WTC11 (cell line): ENCODE data around the gene MICAL3. TPM values are rescaled to one million over a fixed set of nuclear protein-coding genes. Genes with fewer than 3 reads are reported as not detected.
A peak's percentile ranks its signal among the peaks of the same experiment; 100 is the strongest.

Experiments used
- ATAC-seq: fragments of 200-7000 bp; cut with Tn5 transposase; 2 replicates; pipeline ENCODE4 v1.10.0; 2021; ENCODE audit warnings: mild to moderate bottlenecking, moderate library complexity
- CTCF ChIA-PET: fragments of 300-600 bp; sonication (Branson Sonifier 250); formaldehyde crosslinking; loops from one replicate; lab custom pipeline; 2021; ENCODE audit warnings: antibody characterized with exemption; lab: Charles Lee
- POLR2A ChIA-PET: fragments of 350-600 bp; sonication (Branson Sonifier 250); formaldehyde crosslinking; loops from one replicate; lab custom pipeline; 2021; ENCODE audit warnings: antibody characterized with exemption; lab: Charles Lee
- DNase-seq: peaks from one replicate; pipeline ENCODE4 v3.0.0; 2021; ENCODE audit warnings: low spot score
- H3K27ac Mint-ChIP-seq: 2 replicates; pipeline ENCODE4 v1.8.0; 2021; ENCODE audit warnings: mixed read lengths
- H3K27me3 Mint-ChIP-seq: 2 replicates; pipeline ENCODE4 v1.8.0; 2021; ENCODE audit warnings: low read depth, mild to moderate bottlenecking, moderate library complexity, mixed read lengths
- H3K36me3 Mint-ChIP-seq: 2 replicates; pipeline ENCODE4 v1.8.0; 2021; ENCODE audit warnings: mixed read lengths
- H3K4me1 Mint-ChIP-seq: 2 replicates; pipeline ENCODE4 v1.8.0; 2022; ENCODE audit warnings: mixed read lengths
- H3K4me3 Mint-ChIP-seq: 2 replicates; pipeline ENCODE4 v1.8.0; 2021; ENCODE audit warnings: mild to moderate bottlenecking, moderate library complexity, mixed read lengths
- H3K9me3 Mint-ChIP-seq: 2 replicates; pipeline ENCODE4 v1.8.0; 2021; ENCODE audit warnings: mixed read lengths
- ARID4B ChIP-seq: sonication (generic); formaldehyde crosslinking; IDR thresholded peaks from 2 replicates; pipeline ENCODE4 v1.8.0; 2023; ENCODE audit warnings: missing genetic modification reagents, mild to moderate bottlenecking, borderline replicate concordance
- ATF1 ChIP-seq: sonication (generic); formaldehyde crosslinking; IDR thresholded peaks from 2 replicates; pipeline ENCODE4 v1.8.1; 2023; ENCODE audit warnings: mild to moderate bottlenecking, moderate library complexity, missing genetic modification reagents
- CREM ChIP-seq: sonication (generic); formaldehyde crosslinking; IDR thresholded peaks from 2 replicates; pipeline ENCODE4 v1.8.1; 2022; ENCODE audit warnings: mild to moderate bottlenecking, missing genetic modification reagents, moderate library complexity
- ELF4 ChIP-seq: sonication (generic); formaldehyde crosslinking; IDR thresholded peaks from 2 replicates; pipeline ENCODE4 v1.8.1; 2022; ENCODE audit warnings: low read depth, mild to moderate bottlenecking, moderate library complexity, missing genetic modification reagents
- EMX1 ChIP-seq: fragments of 250-450 bp; sonication (Bioruptor Pico); IDR thresholded peaks from 2 replicates; pipeline ENCODE4 v1.8.0; 2021; ENCODE audit warnings: mild to moderate bottlenecking
- FOXP1 ChIP-seq: sonication (generic); formaldehyde crosslinking; IDR thresholded peaks from 2 replicates; pipeline ENCODE4 v1.8.0; 2022; ENCODE audit warnings: missing genetic modification reagents, mild to moderate bottlenecking, moderate library complexity, borderline replicate concordance
- GABPB1 ChIP-seq: sonication (generic); formaldehyde crosslinking; IDR thresholded peaks from 2 replicates; pipeline ENCODE4 v1.8.1; 2023; ENCODE audit warnings: mild to moderate bottlenecking, missing genetic modification reagents
- JAZF1 ChIP-seq: fragments of 250-450 bp; sonication (Bioruptor Pico); IDR thresholded peaks from 2 replicates; pipeline ENCODE4 v1.9.0; 2021; ENCODE audit warnings: moderate library complexity, mild to moderate bottlenecking, inconsistent platforms
- KAT7 ChIP-seq: sonication (generic); formaldehyde crosslinking; IDR thresholded peaks from 2 replicates; pipeline ENCODE4 v1.8.1; 2023; ENCODE audit warnings: missing genetic modification reagents, mild to moderate bottlenecking, borderline replicate concordance
- MYBL2 ChIP-seq: sonication (generic); formaldehyde crosslinking; IDR thresholded peaks from 2 replicates; pipeline ENCODE4 v1.8.1; 2023; ENCODE audit warnings: mild to moderate bottlenecking, moderate library complexity, missing genetic modification reagents
- NR1H2 ChIP-seq: sonication (generic); formaldehyde crosslinking; IDR thresholded peaks from 2 replicates; pipeline ENCODE4 v1.9.0; 2021; ENCODE audit warnings: mild to moderate bottlenecking, moderate library complexity, missing genetic modification reagents
- NR2C2 ChIP-seq: sonication (generic); formaldehyde crosslinking; IDR thresholded peaks from 2 replicates; pipeline ENCODE4 v1.8.0; 2022; ENCODE audit warnings: mild to moderate bottlenecking, missing genetic modification reagents
- TEAD4 ChIP-seq: sonication (generic); formaldehyde crosslinking; IDR thresholded peaks from 2 replicates; pipeline ENCODE4 v1.8.0; 2022; ENCODE audit warnings: mild to moderate bottlenecking, missing genetic modification reagents
- ZNF232 ChIP-seq: sonication (generic); formaldehyde crosslinking; IDR thresholded peaks from 2 replicates; pipeline ENCODE4 v1.8.0; 2022; ENCODE audit warnings: mild to moderate bottlenecking, missing genetic modification reagents
- ZNF396 ChIP-seq: fragments of 250-450 bp; sonication (Bioruptor Pico); IDR thresholded peaks from 2 replicates; pipeline ENCODE4 v1.8.0; 2021; ENCODE audit warnings: mild to moderate bottlenecking, moderate library complexity, borderline replicate concordance
- ZSCAN18 ChIP-seq: fragments of 250-450 bp; sonication (Bioruptor Pico); IDR thresholded peaks from 2 replicates; pipeline ENCODE4 v2.1.2; 2022; ENCODE audit warnings: mild to moderate bottlenecking, moderate library complexity
- total RNA-seq: library from RNA; stranded (reverse); gene quantifications from 3 replicates; pipeline ENCODE4 v1.2.3, GENCODE V29; 2021
- TF ChIP-seq, protein P1 (sequence below): sonication (generic); formaldehyde crosslinking; IDR thresholded peaks from 2 replicates; pipeline ENCODE4 v1.8.0; 2022; ENCODE audit warnings: mild to moderate bottlenecking, missing genetic modification reagents
- TF ChIP-seq, protein P2 (sequence below): sonication (generic); formaldehyde crosslinking; IDR thresholded peaks from 2 replicates; pipeline ENCODE4 v1.8.1; 2022; ENCODE audit warnings: mild to moderate bottlenecking, moderate library complexity, missing genetic modification reagents
- TF ChIP-seq, protein P3 (sequence below): sonication (generic); formaldehyde crosslinking; IDR thresholded peaks from 2 replicates; pipeline ENCODE4 v1.8.0; 2023; ENCODE audit warnings: missing genetic modification reagents
- TF ChIP-seq, protein P4 (sequence below): fragments of 200-600 bp; IDR thresholded peaks from 2 replicates; pipeline ENCODE4 v1.8.0; 2022; ENCODE audit warnings: antibody characterized with exemption

MICAL3 gene
- total RNA-seq, 1 experiment from 2014 or later = 41.2 TPM

DNA sequence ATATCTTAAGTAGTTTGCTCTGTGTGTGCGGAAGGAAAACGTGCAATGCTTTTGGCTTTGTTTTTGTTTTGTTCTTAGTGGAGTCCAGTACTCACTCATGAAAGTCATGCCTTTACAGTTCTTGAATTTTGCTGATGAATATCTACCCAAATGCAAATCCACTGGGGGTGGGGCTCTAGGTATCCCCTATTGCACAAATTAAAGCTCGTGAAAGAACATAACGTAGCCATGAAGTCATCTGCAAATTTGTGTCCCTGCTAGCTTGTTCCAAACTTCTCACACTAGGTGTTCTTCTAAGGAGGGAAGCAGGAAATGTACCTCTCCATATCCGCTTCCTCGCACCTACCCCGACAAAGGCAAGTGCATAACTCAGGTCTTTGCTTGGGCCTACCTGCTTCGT lies 118.9 kb downstream of the MICAL3 start:
- CTCF ChIA-PET = interaction anchor here (7.0 kb wide), 1 partner anchor 15 kb away, joined by 44 read pairs; no protein-coding TSS in a partner anchor

DNA sequence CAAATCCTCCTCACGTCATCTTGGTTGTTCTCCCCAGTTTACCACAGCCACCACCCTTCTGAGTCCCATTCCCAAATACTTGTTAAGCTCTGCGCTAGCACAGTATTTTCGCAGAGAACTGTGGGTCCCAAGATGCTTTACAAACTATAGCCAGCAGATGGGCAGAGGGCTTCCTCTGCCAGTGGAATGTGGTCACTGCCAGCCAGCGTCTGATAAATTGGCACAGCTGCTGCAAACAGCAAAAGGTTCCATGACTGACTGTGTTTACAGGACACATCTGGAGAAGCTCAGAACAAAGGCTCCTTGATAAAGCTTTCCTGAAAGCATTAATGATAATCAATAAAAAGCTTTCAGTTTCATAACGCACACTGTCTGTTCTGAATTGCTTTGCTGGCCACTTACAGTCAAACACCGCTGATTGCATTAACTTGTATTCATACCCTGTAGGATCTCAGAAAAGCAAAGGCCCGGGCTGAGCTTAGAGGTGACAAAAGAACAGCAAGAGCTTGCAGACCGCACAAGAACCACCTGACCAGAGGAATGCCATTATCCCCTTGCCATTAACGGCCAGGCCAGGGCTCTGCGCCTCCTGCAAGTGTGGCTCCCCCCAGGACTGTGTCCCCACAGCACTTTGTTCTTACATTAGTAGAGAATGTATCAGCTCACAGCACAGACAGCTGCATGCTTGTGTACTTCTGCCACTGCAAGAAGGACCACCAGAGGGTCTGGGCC lies 120.6 kb downstream of the MICAL3 start:
- POLR2A ChIA-PET = interaction anchor here (0.6 kb wide), 1 partner anchor 39 kb away, joined by 3 read pairs; no protein-coding TSS in a partner anchor
- H3K9me3 Mint-ChIP-seq = no peaks in the 10 kb centered on the region

More for the DNA sequence above, 118.9 kb downstream of the MICAL3 start:
- POLR2A ChIA-PET = no interaction called here
- no peak overlapping the region for H3K4me3 Mint-ChIP-seq
- H3K27ac Mint-ChIP-seq = no peak overlapping the region
- H3K9me3 Mint-ChIP-seq = no peaks in the 10 kb centered on the region
- H3K4me1 Mint-ChIP-seq = peaks cover 15% of the 10 kb centered on the region
- peaks cover 24% of the 10 kb centered on the region for H3K36me3 Mint-ChIP-seq
- ATAC-seq (no peak), DNase-seq (no peak)
- H3K27me3 Mint-ChIP-seq = no peaks in the 10 kb centered on the region
- no peak for TF ChIP-seq ZNF232 (CRISPR knock-in tag)
- TF ChIP-seq NR1H2 = no peak
- TF ChIP-seq TEAD4 (CRISPR knock-in tag) = no peak
- TF ChIP-seq, protein P1, sequence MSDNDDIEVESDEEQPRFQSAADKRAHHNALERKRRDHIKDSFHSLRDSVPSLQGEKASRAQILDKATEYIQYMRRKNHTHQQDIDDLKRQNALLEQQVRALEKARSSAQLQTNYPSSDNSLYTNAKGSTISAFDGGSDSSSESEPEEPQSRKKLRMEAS (CRISPR knock-in tag) = no peak
- no peak for TF ChIP-seq ELF4 (CRISPR knock-in tag)

GRCh38 chr22:17902960-17903359 lies 121.4 kb downstream of the MICAL3 start:
- peaks cover 30% of the 10 kb centered on the region for H3K36me3 Mint-ChIP-seq
- TF ChIP-seq MYBL2 (CRISPR knock-in tag) (no peak), ELF4 (CRISPR knock-in tag) (no peak), FOXP1 (CRISPR knock-in tag) (no peak), ARID4B (no peak), KAT7 (no peak)

More for the DNA sequence above, 120.6 kb downstream of the MICAL3 start:
- TF ChIP-seq TEAD4 (CRISPR knock-in tag) (no peak), GABPB1 (CRISPR knock-in tag) (no peak), EMX1 (CRISPR knock-in tag) (no peak), JAZF1 (CRISPR knock-in tag) (no peak), CREM (no peak), NR2C2 (CRISPR knock-in tag) (no peak), MYBL2 (CRISPR knock-in tag) (no peak), ATF1 (no peak), ZNF396 (no peak), ZSCAN18 (CRISPR knock-in tag) (no peak)
- TF ChIP-seq, protein P2, sequence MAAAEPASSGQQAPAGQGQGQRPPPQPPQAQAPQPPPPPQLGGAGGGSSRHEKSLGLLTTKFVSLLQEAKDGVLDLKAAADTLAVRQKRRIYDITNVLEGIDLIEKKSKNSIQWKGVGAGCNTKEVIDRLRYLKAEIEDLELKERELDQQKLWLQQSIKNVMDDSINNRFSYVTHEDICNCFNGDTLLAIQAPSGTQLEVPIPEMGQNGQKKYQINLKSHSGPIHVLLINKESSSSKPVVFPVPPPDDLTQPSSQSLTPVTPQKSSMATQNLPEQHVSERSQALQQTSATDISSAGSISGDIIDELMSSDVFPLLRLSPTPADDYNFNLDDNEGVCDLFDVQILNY (CRISPR knock-in tag) = no peak
- TF ChIP-seq, protein P3, sequence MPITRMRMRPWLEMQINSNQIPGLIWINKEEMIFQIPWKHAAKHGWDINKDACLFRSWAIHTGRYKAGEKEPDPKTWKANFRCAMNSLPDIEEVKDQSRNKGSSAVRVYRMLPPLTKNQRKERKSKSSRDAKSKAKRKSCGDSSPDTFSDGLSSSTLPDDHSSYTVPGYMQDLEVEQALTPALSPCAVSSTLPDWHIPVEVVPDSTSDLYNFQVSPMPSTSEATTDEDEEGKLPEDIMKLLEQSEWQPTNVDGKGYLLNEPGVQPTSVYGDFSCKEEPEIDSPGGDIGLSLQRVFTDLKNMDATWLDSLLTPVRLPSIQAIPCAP (CRISPR knock-in tag) = no peak
- TF ChIP-seq, protein P4, sequence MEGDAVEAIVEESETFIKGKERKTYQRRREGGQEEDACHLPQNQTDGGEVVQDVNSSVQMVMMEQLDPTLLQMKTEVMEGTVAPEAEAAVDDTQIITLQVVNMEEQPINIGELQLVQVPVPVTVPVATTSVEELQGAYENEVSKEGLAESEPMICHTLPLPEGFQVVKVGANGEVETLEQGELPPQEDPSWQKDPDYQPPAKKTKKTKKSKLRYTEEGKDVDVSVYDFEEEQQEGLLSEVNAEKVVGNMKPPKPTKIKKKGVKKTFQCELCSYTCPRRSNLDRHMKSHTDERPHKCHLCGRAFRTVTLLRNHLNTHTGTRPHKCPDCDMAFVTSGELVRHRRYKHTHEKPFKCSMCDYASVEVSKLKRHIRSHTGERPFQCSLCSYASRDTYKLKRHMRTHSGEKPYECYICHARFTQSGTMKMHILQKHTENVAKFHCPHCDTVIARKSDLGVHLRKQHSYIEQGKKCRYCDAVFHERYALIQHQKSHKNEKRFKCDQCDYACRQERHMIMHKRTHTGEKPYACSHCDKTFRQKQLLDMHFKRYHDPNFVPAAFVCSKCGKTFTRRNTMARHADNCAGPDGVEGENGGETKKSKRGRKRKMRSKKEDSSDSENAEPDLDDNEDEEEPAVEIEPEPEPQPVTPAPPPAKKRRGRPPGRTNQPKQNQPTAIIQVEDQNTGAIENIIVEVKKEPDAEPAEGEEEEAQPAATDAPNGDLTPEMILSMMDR = no peak
- CTCF ChIA-PET = interaction anchor here (0.7 to 7.0 kb wide), 10 partner anchors 13 to 174 kb away, joined by 3 to 44 read pairs (median 4); partner anchors contain the start of gene PEX26
- ATAC-seq = peak; percentile 87
- DNase-seq = peak; percentile 31
- Mint-ChIP-seq H3K4me1 (peaks cover 8% of the 10 kb centered on the region; the same call in 1 of the 2 replicates), H3K4me3 (no peak overlapping the region), H3K27ac (0 out of 2 replicates have a peak overlapping the region, but pooled peaks have one; percentile 38), H3K36me3 (peaks cover 26% of the 10 kb centered on the region), H3K27me3 (no peaks in the 10 kb centered on the region)

More at GRCh38 chr22:17902960-17903359, 121.4 kb downstream of the MICAL3 start:
- H3K27me3 Mint-ChIP-seq = no peaks in the 10 kb centered on the region
- no peak overlapping the region for H3K27ac Mint-ChIP-seq
- ChIA-PET POLR2A (no interaction called here), CTCF (interaction anchor here (1.1 to 7.0 kb wide), 4 partner anchors 12 to 175 kb away, joined by 4 to 44 read pairs (median 13); partner anchors contain the start of gene PEX26)
- H3K4me3 Mint-ChIP-seq = no peak overlapping the region
- DNase-seq (no peak), ATAC-seq (no peak)
- peaks cover 8% of the 10 kb centered on the region; the same call in 1 of the 2 replicates for H3K4me1 Mint-ChIP-seq
- no peaks in the 10 kb centered on the region for H3K9me3 Mint-ChIP-seq
